Measurements from ENCODE around the gene MFGE8.
A peak's percentile ranks its signal among the peaks of the same experiment; 100 is the strongest.

Gene MFGE8

DNA sequence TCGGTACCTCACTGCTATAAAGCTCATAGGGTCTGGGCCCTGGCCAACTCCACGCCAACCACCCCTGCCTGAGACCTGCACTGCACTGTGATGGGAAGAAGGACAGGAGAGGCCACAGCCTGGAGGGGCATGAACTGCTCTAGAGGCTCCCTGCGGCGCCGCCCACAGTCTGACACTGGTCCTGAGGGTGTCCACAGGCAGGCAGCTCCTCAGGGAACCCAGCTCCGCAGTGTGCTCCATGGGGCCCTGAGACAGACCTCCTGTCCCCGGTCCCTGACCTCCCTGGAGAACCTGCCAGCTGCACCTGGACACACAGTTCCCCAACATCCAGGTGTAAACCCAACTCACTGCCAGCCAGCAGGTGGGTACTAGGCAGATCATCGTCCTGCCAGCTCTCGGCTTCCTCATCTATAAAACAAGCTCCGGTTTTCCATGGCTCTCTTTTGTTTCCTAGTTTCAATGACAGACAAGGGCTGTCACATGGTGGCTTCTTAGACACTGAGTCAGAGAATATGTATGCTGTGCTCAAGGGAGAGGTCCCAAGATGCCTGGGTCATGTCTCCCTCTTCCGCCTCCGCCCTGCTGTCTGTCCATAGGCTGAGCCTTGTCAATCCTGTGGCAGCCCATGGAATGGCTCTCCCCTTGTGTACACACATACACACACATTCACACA, 12.7 kb downstream of the MFGE8 start:
- no peak for DNase-seq (ENCODE audit: low spot score)

- no peak for DNase-seq (ENCODE audit: low spot score)
These were observed 13.9 kb downstream of the MFGE8 start for GRCh38 chr15:88899251-88899650.

- DNase-seq (ENCODE audit: low spot score) = no peak
These were observed 14.4 kb downstream of the MFGE8 start for GRCh38 chr15:88898736-88899135.

DNA sequence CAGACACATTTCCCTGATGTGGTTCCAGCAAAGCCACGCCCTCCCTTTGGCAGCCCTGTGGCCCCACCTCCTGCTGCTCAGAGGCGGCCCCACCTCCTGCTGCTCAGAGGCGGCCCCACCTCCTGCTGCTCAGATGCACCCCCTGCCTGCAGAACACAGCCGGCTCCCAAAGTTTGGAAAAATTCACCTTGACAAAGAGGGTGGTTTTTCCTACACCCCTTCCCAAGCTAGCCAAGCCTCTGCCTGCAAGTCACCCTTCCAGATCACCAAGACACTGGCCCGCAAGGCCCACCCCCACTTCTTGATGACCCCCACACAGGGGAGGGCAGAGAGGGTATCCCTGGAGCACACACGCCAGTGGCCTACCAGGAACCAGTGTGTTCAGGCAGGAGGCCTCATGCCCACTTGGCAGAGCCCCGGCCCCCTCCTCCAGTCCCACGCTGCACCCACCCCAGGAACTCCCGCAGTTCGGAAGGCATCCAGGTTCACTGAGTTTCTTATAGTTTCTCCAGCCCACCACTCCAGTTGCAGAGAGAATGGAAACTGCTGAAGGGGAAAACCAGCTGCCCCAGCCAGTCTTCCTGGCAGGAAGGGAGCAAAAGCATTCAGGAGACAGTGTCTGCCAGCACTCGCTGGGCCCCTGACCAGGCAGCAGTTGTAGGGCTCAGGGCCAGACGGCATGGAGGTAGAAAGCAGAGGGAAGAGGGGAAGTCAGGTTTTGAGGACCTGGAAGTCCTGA, 15.6 kb downstream of the MFGE8 start:
- DNase-seq (ENCODE audit: low spot score) = peak; percentile 88

GRCh38 chr15:88897142-88897455, 16.1 kb downstream of the MFGE8 start:
- DNase-seq (ENCODE audit: low spot score) = no peak

DNA sequence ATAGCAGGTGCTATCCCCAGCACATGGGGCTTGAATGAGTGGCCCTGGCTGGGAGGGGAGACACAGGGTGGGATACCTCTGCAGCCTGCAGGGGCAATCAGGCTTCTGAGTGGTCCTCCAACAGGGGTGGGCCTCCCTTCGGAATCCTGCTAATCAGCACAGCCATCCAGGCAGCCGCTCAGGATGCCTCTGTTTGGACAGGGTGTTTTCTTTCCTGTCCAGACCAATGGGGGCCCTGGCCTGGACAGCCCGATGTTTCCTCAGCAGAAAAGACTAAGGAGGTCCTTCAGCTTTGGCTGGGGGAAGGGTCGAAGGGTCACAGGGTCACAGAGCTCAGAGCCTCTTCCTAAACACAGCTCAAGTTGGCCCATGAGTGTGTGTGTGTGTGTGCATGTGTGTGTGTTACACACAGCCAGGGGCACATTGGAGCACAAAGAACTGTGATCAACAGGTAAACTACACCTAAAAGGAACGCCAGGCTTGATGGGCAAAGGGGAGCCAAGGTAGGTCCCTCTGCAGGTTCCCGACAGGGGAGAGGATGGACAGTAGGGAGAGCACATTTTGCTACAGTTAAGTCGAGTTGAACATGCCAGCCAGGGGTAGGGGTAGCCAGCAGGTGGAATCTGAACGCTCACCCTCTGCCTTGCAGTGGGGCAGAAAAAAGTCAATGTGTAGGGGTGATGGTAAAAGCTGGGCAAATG, 16.7 kb downstream of the MFGE8 start:
- no peak for DNase-seq (ENCODE audit: low spot score)

DNA sequence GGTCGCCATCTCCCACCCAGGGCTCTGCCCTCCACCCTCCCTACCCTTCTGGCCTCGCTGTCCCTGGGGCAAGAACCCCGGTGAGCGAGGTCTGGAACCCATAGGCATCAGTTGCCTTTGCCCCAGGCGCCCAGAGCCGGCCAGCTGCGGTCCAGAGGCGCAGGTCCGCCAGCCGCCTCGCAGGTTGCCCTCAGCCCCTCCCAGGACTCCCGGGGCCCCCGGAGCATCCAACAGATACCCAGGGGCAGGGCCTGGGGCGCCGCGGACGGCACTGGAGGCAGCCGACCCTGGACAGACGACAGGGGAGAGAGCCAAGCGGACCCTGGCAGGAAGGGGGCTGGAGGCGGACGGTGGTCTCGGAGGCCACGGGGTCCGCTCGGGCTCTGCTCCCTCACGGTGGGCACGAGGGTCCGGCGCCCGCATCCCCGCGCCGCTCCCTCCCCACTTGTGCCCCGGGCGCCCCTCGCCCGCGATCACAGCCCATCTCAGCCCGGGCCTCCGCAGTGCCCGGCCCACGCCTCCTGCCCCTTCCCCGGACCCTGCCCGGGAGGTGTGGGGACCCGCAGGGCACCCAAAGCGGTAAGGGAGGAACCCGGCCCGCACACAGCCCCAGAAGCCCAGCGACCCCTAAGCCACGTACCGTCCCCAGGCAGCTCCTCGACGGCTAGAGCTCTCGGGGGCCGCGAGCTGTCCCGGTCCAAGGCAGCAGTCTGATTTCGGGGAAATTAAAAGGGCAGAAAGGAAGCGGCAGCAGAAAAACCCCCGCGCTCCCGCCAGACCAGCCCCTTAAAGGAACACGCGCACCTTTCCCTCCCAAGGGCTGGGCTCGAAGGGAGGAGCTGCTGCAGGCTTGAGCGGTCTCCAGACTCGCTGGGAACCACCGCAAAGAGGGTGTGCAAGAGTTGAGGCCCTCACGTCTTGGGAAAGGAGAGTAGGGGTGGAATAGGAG, 18.1 kb downstream of the MFGE8 start, which contains the start of gene HAPLN3:
Gene HAPLN3, minus strand, starts transcription at position 726 of the 949 bp plus-strand sequence. CDS start 8,246 bp downstream, outside the sequence.
- no peak for DNase-seq (ENCODE audit: low spot score)

GRCh38 chr15:88894348-88894818, 18.8 kb downstream of the MFGE8 start:
- no peak for DNase-seq (ENCODE audit: low spot score)

DNA sequence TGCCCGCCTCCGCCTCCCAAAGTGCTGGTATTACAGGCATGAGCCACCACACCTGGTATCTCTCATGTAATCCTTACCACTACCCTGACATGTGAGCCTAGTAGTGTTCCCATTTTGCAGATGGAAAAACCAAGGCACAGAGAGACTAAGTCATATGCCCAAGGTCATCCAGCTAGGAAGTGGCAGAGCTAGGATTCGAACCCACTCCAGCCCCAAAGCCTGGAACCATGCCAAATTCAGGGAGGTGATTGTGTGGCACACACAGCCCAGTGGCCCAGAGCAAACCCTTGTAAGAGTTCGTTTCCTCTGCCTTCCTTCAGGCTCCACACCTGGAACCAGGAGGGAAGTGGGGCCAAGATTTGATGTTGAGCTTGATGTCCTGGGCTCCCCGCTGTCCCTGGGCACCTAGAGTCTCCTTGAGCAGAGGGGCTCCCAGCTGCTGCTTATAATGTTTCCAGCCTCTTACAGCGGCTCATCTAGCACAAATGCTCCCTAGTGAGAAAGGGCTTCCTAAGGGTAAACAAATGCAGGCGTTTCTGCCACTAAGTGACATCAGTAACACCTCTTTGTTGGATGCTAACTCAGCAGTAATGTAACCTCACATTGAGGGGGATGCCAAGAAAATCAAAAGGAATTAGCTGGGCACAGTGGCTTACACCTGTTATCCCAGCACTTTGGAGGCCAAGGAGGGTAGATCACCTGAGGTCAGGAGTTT, 21.5 kb downstream of the MFGE8 start:
- no peak for DNase-seq (ENCODE audit: low spot score)

DNA sequence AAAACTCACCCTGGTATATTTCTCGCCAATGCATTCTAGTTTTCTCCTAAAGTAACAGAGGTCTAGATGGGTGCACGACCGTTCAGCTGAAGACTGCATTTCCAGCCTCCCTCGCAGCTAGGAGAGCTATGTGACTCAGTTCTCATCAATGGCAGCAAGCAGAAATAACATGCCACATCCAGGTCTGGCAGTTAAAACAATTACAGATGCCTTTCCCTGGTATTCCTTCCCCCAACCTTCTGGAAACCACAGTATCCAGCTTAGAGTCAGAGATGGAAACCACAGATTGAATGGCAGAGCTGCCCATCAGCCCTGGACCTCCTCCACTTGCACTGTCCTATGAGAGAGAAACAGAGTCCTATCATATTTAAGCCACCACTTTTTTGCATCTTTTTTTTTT, 22.7 kb downstream of the MFGE8 start:
- no peak for DNase-seq (ENCODE audit: low spot score)

- DNase-seq (ENCODE audit: low spot score) = no peak
These were observed 24.5 kb downstream of the MFGE8 start for GRCh38 chr15:88888719-88889118.

DNA sequence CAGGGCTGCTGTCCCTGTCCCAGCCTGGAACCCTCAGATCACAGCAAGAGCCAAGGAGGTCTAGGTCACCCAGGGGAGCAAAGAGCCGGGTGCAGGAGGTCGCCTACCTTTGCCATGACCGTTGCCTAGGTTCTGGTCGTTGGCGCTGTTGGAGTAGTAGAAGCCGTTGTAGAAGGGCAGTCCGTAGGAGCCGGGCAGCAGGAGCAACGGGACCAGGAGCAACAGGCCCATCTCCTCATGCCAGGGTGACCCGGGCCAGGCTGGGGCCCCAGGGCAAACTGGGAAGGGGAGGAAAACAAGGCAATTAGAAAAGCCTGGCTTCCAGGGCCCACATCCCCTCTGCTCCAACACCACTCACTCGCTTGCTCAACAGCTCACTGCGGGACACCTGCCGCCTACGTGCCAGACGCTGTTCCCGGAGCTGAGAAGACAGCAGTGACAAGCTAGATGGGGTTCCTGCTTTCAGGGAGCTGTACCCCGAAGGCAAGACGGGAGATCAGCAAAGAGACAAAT, 26.1 kb downstream of the MFGE8 start:
- no peak for DNase-seq (ENCODE audit: low spot score)

DNA sequence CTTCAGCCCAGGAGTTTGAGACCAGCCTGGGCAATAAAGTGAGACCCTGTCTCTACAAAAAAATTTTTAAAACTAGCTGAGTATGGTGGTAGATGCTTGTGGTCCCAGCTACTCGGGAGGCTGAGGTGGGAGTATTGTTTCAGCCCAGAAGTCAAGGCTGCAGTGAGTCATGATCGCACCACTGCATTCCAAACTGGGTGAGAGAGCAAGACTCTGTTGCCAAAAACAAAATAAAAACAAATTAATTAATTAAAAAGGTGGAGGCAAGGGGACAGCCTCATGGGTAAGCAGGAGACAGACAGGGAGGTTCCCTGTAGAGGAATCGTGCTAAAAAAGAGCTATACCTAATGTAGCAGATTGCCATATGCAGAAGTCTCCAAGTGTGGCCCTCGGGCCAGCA, 30.4 kb downstream of the MFGE8 start:
- no peak for DNase-seq (ENCODE audit: low spot score)

DNA sequence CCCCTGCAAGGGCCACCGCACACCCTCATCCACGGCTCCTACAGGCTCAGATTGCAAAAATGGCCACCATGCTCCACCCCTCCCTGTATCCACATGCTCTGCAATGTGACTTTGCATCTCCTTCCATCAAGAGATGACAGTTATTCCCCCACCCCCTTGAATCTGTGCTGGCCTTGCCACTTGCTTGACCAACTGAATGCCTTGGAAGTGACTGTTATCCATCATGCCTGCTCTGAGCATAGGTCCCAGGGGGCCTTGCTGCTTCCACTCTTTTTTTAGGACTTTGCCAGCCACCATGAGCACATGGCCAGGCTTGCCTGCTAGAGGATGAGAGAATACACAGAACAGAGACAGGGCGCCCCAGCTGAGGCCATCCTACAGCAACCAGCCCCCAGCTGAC, 31.4 kb downstream of the MFGE8 start:
- DNase-seq (ENCODE audit: low spot score) = no peak

GRCh38 chr15:88880944-88881740, 32.0 kb downstream of the MFGE8 start:
- no peak for DNase-seq (ENCODE audit: low spot score)

- DNase-seq (ENCODE audit: low spot score) = no peak
These were observed 34.4 kb downstream of the MFGE8 start for GRCh38 chr15:88878720-88879184.

DNA sequence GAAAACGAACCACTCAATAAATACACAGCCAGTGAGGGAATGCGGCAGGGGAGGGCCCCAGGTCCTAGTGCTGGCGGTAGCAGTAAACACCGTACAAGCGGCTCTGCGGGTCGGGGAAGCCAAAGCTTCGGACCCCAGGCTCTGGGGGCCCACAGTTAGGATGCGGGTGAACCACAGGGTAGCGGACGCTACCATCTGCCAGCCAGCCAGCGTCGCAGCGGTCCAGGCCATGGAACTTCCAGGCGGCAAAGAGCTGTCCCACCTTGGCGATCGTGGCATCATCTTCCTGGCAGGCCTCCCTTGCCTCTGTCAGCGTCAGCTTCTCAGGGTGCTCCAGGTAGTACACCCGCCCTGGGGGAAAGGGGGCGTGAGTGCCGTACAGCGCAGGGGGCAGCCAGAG, 35.3 kb downstream of the MFGE8 start:
- no peak for DNase-seq (ENCODE audit: low spot score)

DNA sequence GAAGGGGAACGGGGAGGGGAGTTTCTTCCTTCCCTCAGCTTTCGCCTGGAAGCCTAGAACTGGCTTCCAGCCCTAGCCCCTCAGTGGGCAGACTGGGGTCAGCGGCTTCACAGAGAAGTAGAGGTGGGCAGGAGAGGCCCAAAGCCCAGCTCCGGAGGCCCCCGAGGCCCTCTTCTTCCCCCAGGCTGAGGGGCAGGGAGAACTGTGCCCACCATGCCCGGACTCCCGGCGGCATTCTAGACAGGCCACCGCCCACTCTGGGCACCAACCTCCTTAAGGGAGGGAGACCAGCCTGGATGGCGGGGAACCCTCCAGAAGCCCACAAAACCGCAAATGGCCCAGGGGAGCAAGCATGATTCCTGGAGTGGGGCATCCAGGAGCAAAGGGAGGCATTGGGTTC, 35.8 kb downstream of the MFGE8 start:
- DNase-seq (ENCODE audit: low spot score) = no peak

DNA sequence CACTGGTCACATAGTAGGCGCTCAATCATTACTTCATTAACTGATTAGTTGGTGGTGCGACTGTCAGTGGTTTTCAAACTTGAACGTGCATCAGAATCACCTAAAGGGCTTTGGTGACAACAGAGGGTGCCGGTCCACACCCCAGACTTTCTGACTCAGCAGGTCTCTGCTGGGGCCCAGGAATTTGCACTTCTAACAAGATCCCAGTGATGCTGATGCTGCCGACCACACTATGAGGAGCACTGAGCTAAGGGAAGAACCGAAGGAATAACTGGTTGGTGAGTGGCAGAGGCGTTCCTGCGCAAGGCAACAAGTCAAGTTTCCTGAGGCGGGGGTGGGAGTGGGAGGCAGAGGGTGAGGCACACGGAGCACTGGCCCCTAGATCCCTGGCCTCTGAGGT, 36.6 kb downstream of the MFGE8 start:
- no peak for DNase-seq (ENCODE audit: low spot score)

GRCh38 chr15:88874684-88875083, 38.5 kb downstream of the MFGE8 start:
- DNase-seq (ENCODE audit: low spot score) = no peak

All from left forelimb (tissue), 1 donor.